HepG2 (cell line): ENCODE results near the gene COL8A2. TPM values are rescaled to one million over a fixed set of nuclear protein-coding genes. Genes with fewer than 3 reads are reported as not detected.
A peak's percentile ranks its signal among the peaks of the same experiment; 100 is the strongest.

Experiments used
- CCDC6 ChIP-seq: sonication (generic); formaldehyde crosslinking; IDR thresholded peaks from 2 replicates; pipeline ENCODE4 v1.8.1; 2022; ENCODE audit warnings: mild to moderate bottlenecking, missing genetic modification reagents, moderate library complexity
- HNF4A ChIP-seq: sonication (generic); formaldehyde crosslinking; IDR thresholded peaks from 2 replicates; pipeline ENCODE4 v1.4.0; 2020; ENCODE audit warnings: missing genetic modification reagents
- HNRNPH1 ChIP-seq: fragments of 200-400 bp; formaldehyde crosslinking; optimal IDR thresholded peaks from 2 replicates; pipeline ENCODE3; 2017; ENCODE audit warnings: mild to moderate bottlenecking, low read depth, low read length
- MEF2D ChIP-seq: sonication (generic); formaldehyde crosslinking; IDR thresholded peaks from 2 replicates; pipeline ENCODE4 v1.5.1; 2020; ENCODE audit warnings: mild to moderate bottlenecking, missing genetic modification reagents
- PHF5A ChIP-seq: IDR thresholded peaks from one replicate; pipeline ENCODE4 v1.6.1; 2018; ENCODE audit warnings: low read depth, missing genetic modification reagents; ENCODE audit not compliant: unreplicated experiment
- SAP130 ChIP-seq: IDR thresholded peaks from 2 replicates; pipeline ENCODE4 v1.6.1; 2016; ENCODE audit warnings: low read depth
- SATB2 ChIP-seq: sonication (generic); formaldehyde crosslinking; IDR thresholded peaks from 2 replicates; pipeline ENCODE4 v1.5.0; 2020; ENCODE audit warnings: missing genetic modification reagents
- TEAD2 ChIP-seq: sonication (generic); formaldehyde crosslinking; IDR thresholded peaks from 2 replicates; pipeline ENCODE4 v1.9.0; 2021; ENCODE audit warnings: missing genetic modification reagents
- TRIM24 ChIP-seq: sonication (generic); formaldehyde crosslinking; IDR thresholded peaks from 2 replicates; pipeline ENCODE4 v1.8.0; 2022; ENCODE audit warnings: mild to moderate bottlenecking, missing genetic modification reagents
- ZNF552 ChIP-seq: sonication (generic); formaldehyde crosslinking; IDR thresholded peaks from 2 replicates; pipeline ENCODE4 v1.9.0; 2022; ENCODE audit warnings: missing genetic modification reagents, mild to moderate bottlenecking, borderline replicate concordance
- ZNF562 ChIP-seq: sonication (generic); formaldehyde crosslinking; IDR thresholded peaks from 2 replicates; pipeline ENCODE4 v1.8.0; 2022; ENCODE audit warnings: missing genetic modification reagents, borderline replicate concordance
- ZNF782 ChIP-seq: sonication (generic); formaldehyde crosslinking; IDR thresholded peaks from 2 replicates; pipeline ENCODE4 v1.4.0; 2020; ENCODE audit warnings: missing genetic modification reagents, mild to moderate bottlenecking, borderline replicate concordance
- ZSCAN29 ChIP-seq: sonication (generic); formaldehyde crosslinking; conservative IDR thresholded peaks from 2 replicates; pipeline ENCODE4 v1.4.0; 2020; ENCODE audit warnings: mild to moderate bottlenecking, missing genetic modification reagents
- polyA plus RNA-seq, 8 experiments: library from polyadenylated mRNA; depleted of rRNA in 3 of 8; stranded (reverse) in 7 of 8; unstranded in 1 of 8; fragments of >200 nt; fragmentation: Illumina TruSeq in 4 of 8; extraction: Trizol in 4 of 8; gene quantifications; 2 replicates each; pipeline versions ENCODE4 v1.2.1 to v1.2.3, GENCODE V29; 2011 to 2016; ENCODE audit warnings: low read depth in 4 of 8, missing spikeins in 1 of 8, mixed read lengths in 1 of 8; ENCODE audit not compliant: insufficient read depth in 1 of 8
- total RNA-seq, 5 experiments: library from RNA; depleted of rRNA; stranded (reverse); fragments of >200 nt; fragmentation: Illumina TruSeq; extraction: Trizol; gene quantifications; 2 replicates each; pipeline ENCODE4 v1.2.3, GENCODE V29; 2016; ENCODE audit warnings: low read depth in 1 of 5
- TF ChIP-seq, protein P1 (sequence below): sonication (generic); formaldehyde crosslinking; IDR thresholded peaks from 2 replicates; pipeline ENCODE4 v1.4.0; 2020; ENCODE audit warnings: mild to moderate bottlenecking, missing genetic modification reagents
- TF ChIP-seq, protein P2 (sequence below): IDR thresholded peaks from 2 replicates; pipeline ENCODE4 v1.6.1; 2016; ENCODE audit warnings: missing genetic modification reagents, missing compliant biosample characterization
- TF ChIP-seq, protein P3 (sequence below): sonication (generic); formaldehyde crosslinking; IDR thresholded peaks from 2 replicates; pipeline ENCODE4 v1.5.0; 2020; ENCODE audit warnings: mild to moderate bottlenecking, missing genetic modification reagents, borderline replicate concordance

COL8A2 gene
- total and polyA plus RNA-seq, 2 of the 13 experiments (the other 11 are each of a cell fraction or from before 2014, with no cell fraction given): 0.13 to 0.24 TPM

DNA sequence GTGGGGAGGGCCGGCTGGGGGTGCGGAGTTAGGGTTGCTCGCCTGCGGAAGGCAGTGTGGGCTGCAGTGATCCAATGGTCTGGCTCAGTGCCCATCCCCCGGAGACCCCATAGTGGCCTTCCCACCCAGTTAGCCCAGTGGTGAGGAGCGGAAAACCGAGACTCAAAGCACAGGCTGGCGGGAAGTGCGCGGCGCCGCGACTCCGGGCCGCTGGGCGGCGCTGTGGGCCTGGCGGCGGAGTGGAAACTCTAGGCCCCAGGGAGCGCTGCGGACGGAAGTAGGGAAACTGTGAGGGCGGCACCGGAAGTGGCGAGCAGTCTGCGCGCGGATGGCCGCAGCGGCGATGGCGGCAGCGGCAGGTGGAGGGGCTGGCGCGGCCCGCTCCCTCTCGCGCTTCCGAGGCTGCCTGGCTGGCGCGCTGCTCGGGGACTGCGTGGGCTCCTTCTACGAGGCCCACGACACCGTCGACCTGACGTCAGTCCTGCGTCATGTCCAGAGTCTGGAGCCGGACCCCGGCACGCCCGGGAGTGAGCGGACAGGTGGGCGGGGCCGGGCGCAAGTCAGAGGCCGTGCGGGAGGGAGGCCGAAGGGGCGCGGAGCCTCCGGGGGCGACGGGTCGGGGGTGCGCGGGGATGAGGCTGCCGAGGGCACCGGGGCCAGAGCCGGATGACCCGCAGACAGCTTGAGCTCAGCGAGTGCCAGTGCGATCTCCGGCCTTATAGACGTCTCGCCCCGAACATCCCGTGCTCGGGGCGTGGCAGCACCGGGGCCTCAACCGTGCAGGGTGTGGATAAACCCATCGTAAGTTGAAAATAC, 36.2 kb downstream of the COL8A2 start, which contains the start of gene ADPRS (continued):
- TF ChIP-seq, protein P1, sequence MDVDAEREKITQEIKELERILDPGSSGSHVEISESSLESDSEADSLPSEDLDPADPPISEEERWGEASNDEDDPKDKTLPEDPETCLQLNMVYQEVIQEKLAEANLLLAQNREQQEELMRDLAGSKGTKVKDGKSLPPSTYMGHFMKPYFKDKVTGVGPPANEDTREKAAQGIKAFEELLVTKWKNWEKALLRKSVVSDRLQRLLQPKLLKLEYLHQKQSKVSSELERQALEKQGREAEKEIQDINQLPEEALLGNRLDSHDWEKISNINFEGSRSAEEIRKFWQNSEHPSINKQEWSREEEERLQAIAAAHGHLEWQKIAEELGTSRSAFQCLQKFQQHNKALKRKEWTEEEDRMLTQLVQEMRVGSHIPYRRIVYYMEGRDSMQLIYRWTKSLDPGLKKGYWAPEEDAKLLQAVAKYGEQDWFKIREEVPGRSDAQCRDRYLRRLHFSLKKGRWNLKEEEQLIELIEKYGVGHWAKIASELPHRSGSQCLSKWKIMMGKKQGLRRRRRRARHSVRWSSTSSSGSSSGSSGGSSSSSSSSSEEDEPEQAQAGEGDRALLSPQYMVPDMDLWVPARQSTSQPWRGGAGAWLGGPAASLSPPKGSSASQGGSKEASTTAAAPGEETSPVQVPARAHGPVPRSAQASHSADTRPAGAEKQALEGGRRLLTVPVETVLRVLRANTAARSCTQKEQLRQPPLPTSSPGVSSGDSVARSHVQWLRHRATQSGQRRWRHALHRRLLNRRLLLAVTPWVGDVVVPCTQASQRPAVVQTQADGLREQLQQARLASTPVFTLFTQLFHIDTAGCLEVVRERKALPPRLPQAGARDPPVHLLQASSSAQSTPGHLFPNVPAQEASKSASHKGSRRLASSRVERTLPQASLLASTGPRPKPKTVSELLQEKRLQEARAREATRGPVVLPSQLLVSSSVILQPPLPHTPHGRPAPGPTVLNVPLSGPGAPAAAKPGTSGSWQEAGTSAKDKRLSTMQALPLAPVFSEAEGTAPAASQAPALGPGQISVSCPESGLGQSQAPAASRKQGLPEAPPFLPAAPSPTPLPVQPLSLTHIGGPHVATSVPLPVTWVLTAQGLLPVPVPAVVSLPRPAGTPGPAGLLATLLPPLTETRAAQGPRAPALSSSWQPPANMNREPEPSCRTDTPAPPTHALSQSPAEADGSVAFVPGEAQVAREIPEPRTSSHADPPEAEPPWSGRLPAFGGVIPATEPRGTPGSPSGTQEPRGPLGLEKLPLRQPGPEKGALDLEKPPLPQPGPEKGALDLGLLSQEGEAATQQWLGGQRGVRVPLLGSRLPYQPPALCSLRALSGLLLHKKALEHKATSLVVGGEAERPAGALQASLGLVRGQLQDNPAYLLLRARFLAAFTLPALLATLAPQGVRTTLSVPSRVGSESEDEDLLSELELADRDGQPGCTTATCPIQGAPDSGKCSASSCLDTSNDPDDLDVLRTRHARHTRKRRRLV (CRISPR knock-in tag): no peak
- no peak; the same call in 1 of the 2 replicates for TF ChIP-seq ZSCAN29
- peak; percentile 74 for TF ChIP-seq CCDC6 (CRISPR knock-in tag)
- peak; percentile 82; the same call in 1 of the 2 replicates for TF ChIP-seq ZNF552 (CRISPR knock-in tag)
- TF ChIP-seq, protein P2, sequence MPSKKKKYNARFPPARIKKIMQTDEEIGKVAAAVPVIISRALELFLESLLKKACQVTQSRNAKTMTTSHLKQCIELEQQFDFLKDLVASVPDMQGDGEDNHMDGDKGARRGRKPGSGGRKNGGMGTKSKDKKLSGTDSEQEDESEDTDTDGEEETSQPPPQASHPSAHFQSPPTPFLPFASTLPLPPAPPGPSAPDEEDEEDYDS (CRISPR knock-in tag): peak; percentile 76
- TF ChIP-seq HNF4A (CRISPR knock-in tag): no peak
- peak; percentile 84 for TF ChIP-seq PHF5A
- TF ChIP-seq ZNF562: no peak; the same call in 1 of the 2 replicates
- no peak for TF ChIP-seq ZNF782 (CRISPR knock-in tag)
- peak; percentile 97 for TF ChIP-seq SAP130 (CRISPR knock-in tag)
- TF ChIP-seq TRIM24 (CRISPR knock-in tag): no peak
- TF ChIP-seq, protein P3, sequence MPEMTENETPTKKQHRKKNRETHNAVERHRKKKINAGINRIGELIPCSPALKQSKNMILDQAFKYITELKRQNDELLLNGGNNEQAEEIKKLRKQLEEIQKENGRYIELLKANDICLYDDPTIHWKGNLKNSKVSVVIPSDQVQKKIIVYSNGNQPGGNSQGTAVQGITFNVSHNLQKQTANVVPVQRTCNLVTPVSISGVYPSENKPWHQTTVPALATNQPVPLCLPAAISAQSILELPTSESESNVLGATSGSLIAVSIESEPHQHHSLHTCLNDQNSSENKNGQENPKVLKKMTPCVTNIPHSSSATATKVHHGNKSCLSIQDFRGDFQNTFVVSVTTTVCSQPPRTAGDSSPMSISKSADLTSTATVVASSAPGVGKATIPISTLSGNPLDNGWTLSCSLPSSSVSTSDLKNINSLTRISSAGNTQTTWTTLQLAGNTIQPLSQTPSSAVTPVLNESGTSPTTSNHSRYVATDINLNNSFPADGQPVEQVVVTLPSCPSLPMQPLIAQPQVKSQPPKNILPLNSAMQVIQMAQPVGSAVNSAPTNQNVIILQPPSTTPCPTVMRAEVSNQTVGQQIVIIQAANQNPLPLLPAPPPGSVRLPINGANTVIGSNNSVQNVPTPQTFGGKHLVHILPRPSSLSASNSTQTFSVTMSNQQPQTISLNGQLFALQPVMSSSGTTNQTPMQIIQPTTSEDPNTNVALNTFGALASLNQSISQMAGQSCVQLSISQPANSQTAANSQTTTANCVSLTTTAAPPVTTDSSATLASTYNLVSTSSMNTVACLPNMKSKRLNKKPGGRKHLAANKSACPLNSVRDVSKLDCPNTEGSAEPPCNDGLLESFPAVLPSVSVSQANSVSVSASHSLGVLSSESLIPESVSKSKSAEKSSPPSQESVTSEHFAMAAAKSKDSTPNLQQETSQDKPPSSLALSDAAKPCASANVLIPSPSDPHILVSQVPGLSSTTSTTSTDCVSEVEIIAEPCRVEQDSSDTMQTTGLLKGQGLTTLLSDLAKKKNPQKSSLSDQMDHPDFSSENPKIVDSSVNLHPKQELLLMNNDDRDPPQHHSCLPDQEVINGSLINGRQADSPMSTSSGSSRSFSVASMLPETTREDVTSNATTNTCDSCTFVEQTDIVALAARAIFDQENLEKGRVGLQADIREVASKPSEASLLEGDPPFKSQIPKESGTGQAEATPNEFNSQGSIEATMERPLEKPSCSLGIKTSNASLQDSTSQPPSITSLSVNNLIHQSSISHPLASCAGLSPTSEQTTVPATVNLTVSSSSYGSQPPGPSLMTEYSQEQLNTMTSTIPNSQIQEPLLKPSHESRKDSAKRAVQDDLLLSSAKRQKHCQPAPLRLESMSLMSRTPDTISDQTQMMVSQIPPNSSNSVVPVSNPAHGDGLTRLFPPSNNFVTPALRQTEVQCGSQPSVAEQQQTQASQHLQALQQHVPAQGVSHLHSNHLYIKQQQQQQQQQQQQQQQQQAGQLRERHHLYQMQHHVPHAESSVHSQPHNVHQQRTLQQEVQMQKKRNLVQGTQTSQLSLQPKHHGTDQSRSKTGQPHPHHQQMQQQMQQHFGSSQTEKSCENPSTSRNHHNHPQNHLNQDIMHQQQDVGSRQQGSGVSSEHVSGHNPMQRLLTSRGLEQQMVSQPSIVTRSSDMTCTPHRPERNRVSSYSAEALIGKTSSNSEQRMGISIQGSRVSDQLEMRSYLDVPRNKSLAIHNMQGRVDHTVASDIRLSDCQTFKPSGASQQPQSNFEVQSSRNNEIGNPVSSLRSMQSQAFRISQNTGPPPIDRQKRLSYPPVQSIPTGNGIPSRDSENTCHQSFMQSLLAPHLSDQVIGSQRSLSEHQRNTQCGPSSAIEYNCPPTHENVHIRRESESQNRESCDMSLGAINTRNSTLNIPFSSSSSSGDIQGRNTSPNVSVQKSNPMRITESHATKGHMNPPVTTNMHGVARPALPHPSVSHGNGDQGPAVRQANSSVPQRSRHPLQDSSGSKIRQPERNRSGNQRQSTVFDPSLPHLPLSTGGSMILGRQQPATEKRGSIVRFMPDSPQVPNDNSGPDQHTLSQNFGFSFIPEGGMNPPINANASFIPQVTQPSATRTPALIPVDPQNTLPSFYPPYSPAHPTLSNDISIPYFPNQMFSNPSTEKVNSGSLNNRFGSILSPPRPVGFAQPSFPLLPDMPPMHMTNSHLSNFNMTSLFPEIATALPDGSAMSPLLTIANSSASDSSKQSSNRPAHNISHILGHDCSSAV (CRISPR knock-in tag): 0 out of 2 replicates have a peak, but pooled peaks have one; percentile 78
- TF ChIP-seq HNRNPH1: no peak
- TF ChIP-seq MEF2D (CRISPR knock-in tag): 0 out of 2 replicates have a peak, but pooled peaks have one; percentile 17
- TF ChIP-seq TEAD2 (CRISPR knock-in tag): no peak
- TF ChIP-seq SATB2: no peak; the same call in 1 of the 2 replicates
